OCI-LY3 (cell line): ENCODE measurements around the gene ELK3.

Source experiments
- H2AFZ ChIP-seq: fragments of 200-600, 300-600 bp; shearing (Covaris generic); 2 replicates; pipeline ENCODE4 v1.6.0; 2014; ENCODE audit warnings: antibody characterized with exemption, low read depth, low read length
- H3K27ac ChIP-seq: fragments of 200-600, 300-600 bp; sonication (generic); 2 replicates; pipeline ENCODE4 v1.5.1; 2014; ENCODE audit warnings: mild to moderate bottlenecking, low read length, moderate library complexity, mixed read lengths
- H3K27me3 ChIP-seq: fragments of 200-600, 300-600 bp; sonication (generic); 2 replicates; pipeline ENCODE4 v1.6.1; 2014; ENCODE audit warnings: low read depth, low read length, mixed read lengths
- H3K36me3 ChIP-seq: fragments of 200-600, 300-600 bp; sonication (generic); replicated peaks from 2 replicates; pipeline ENCODE3; 2014; ENCODE audit warnings: low read depth, low read length, mixed read lengths
- H3K4me1 ChIP-seq: fragments of 300-600, 200-600 bp; sonication (generic); 2 replicates; pipeline ENCODE4 v1.6.1; 2014; ENCODE audit warnings: low read length, mixed read lengths
- H3K4me2 ChIP-seq: fragments of 200-600, 300-600 bp; sonication (generic); 2 replicates; pipeline ENCODE4 v1.6.1; 2014; ENCODE audit warnings: low read length, mixed read lengths
- H3K4me3 ChIP-seq: fragments of 300-600, 200-600 bp; sonication (generic); 2 replicates; pipeline ENCODE4 v1.5.1; 2014; ENCODE audit warnings: antibody characterized with exemption, mild to moderate bottlenecking, low read length, moderate library complexity
- H3K79me2 ChIP-seq: fragments of 300-600, 200-600 bp; shearing (Covaris generic); 2 replicates; pipeline ENCODE4 v1.6.1; 2014; ENCODE audit warnings: mild to moderate bottlenecking, low read length, mixed read lengths
- H3K9ac ChIP-seq: fragments of 300-600, 200-600 bp; shearing (Covaris generic); 2 replicates; pipeline ENCODE4 v1.6.0; 2014; ENCODE audit warnings: mild to moderate bottlenecking, low read length, moderate library complexity
- H3K9me3 ChIP-seq: fragments of 200-600, 300-600 bp; shearing (Covaris generic); 2 replicates; pipeline ENCODE4 v1.6.1; 2014; ENCODE audit warnings: low read length, mixed read lengths; ENCODE audit not compliant: insufficient read depth
- H4K20me1 ChIP-seq: fragments of 200-600, 300-600 bp; sonication (generic); 2 replicates; pipeline ENCODE4 v1.6.1; 2016; ENCODE audit warnings: low read length, mixed read lengths; ENCODE audit not compliant: insufficient read depth
- EZH2phosphoT487 ChIP-seq: fragments of 200-600 bp; shearing (Covaris generic); IDR thresholded peaks from 2 replicates; pipeline ENCODE4 v1.6.1; 2018; ENCODE audit warnings: antibody characterized with exemption, mixed run types, low read depth
- TF ChIP-seq, protein P1 (sequence below): fragments of 200-600, 300-600 bp; sonication (generic); IDR thresholded peaks from 2 replicates; pipeline ENCODE4 v1.5.1; 2014; ENCODE audit warnings: antibody characterized with exemption, low read length, low read depth

ELK3 gene

DNA sequence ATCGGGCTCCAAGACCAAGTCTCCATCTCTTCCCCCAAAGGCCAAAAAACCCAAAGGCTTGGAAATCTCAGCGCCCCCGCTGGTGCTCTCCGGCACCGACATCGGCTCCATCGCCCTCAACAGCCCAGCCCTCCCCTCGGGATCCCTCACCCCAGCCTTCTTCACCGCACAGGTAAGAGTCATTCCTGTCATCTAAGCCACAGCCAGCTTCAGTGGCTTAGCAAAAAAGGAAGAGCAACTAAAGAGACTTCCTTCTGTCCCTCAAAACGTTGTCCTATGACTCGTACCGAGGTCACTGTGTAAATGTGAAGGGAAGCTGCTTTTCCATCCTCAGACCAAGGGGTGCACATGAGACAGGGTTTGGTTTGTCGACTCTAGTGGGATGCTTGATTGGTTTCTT, 53.4 kb downstream of the ELK3 start:
- H4K20me1 ChIP-seq, result peaks cover 62% of the 10 kb centered on the region
- no peak overlapping the region for H2AFZ ChIP-seq
- peaks cover 11% of the 10 kb centered on the region for H3K4me1 ChIP-seq
- H3K4me2 ChIP-seq, result no peak overlapping the region
- no peaks in the 10 kb centered on the region for H3K9me3 ChIP-seq
- no peak overlapping the region for H3K27ac ChIP-seq
- TF ChIP-seq EZH2phosphoT487, result no peak
- TF ChIP-seq, protein P1, sequence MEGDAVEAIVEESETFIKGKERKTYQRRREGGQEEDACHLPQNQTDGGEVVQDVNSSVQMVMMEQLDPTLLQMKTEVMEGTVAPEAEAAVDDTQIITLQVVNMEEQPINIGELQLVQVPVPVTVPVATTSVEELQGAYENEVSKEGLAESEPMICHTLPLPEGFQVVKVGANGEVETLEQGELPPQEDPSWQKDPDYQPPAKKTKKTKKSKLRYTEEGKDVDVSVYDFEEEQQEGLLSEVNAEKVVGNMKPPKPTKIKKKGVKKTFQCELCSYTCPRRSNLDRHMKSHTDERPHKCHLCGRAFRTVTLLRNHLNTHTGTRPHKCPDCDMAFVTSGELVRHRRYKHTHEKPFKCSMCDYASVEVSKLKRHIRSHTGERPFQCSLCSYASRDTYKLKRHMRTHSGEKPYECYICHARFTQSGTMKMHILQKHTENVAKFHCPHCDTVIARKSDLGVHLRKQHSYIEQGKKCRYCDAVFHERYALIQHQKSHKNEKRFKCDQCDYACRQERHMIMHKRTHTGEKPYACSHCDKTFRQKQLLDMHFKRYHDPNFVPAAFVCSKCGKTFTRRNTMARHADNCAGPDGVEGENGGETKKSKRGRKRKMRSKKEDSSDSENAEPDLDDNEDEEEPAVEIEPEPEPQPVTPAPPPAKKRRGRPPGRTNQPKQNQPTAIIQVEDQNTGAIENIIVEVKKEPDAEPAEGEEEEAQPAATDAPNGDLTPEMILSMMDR, result no peak
- no peaks in the 10 kb centered on the region for H3K27me3 ChIP-seq
- H3K79me2 ChIP-seq, result peaks cover 65% of the 10 kb centered on the region
- H3K36me3 ChIP-seq, result peaks cover 38% of the 10 kb centered on the region
- no peak overlapping the region for H3K4me3 ChIP-seq
- no peak overlapping the region for H3K9ac ChIP-seq

DNA sequence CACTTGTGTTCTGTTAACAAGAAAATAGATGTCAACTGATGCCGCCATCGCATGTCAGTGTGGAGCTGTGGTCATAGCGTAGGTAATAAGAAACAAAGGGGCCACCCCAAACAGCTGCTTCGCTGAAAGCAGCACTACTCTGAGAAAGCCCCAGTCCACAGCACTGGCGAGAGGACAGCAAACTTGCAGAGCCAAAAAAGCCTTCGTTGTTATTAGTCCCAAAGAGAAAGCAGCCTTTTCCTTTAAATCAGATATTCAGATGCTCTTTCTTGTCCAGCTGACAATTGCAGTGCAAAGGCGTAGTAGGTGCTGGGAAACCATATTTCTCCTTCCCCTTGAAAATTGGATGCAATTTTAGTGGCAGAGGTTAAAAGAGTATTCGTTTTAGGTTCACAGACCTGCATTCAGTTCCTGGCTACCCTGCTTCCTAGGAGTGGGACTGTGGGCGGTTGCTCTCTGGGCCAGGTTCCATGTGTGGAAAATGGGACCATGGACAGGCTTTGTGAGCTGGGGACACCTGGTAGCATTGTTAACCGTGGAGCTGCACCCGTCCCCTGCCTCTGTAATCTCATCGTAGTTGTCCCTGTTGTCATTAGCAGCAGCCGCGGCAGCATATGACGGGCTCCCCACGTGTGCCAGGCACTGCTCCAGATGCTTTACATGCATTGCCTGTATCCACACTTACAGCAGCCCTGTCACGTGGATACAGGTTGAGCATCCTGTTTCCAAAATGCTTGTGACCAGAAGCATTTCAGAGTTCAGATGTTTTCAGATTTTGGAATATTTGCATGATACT, 54.2 kb downstream of the ELK3 start:
- Histone ChIP-seq H3K4me2 (no peak overlapping the region), H3K27me3 (no peaks in the 10 kb centered on the region), H3K9me3 (no peaks in the 10 kb centered on the region), H3K79me2 (peaks cover 65% of the 10 kb centered on the region), H3K9ac (no peak overlapping the region), H4K20me1 (peaks cover 57% of the 10 kb centered on the region), H3K4me1 (peaks cover 11% of the 10 kb centered on the region), H2AFZ (no peak overlapping the region), H3K4me3 (no peak overlapping the region), H3K36me3 (peaks cover 40% of the 10 kb centered on the region), H3K27ac (no peak overlapping the region)
- no peak for TF ChIP-seq EZH2phosphoT487
- TF ChIP-seq, protein P1, result no peak

DNA sequence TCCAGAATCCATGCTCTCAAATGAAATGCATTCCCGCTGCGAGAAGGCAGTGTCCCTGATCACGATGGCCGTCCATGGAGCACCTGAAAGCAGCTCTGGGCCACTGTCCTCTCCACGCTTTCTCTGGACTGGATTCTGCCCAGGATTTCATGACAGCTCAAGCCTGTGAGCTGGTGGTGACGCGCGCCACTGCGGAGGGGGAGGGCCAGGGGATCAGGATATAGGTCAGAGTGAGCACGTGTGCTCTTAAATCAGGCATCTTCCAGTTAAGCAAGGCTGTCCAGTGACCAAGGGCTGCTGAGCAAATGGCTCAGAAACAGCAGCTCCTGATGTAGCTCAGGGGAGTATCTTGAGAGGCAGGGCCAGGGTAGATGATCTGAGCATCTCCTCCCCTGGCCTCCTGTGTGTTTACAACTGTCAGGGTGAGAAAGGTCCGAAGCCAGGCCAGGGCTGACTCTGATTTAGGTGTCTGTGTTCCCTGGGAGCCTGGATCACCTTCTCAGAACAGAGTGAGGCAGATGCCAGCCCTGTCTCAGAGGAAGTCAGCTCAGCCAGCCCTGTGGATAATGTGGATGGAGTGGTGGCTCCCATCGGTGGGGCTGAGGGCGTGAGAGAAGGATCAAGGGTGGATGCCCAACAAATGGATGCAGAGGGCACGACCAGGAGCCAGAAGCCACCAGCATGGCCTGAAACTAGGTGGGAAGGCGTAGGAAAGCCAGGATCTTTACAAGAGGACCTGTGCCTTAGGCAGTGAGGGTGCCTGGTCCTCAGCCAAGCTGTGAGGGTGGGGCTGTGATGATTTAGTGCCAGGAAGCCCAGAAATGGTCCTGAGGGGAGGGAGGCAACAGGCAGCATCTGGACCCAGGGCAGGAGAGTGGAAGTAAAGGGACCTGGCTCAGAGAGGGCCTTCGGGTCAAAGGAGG, 55.3 kb downstream of the ELK3 start:
- TF ChIP-seq EZH2phosphoT487, result no peak
- TF ChIP-seq, protein P1, result no peak
- H3K4me1 ChIP-seq, result peaks cover 11% of the 10 kb centered on the region
- no peak overlapping the region for H3K4me3 ChIP-seq
- H3K9me3 ChIP-seq, result no peaks in the 10 kb centered on the region
- no peak overlapping the region for H3K4me2 ChIP-seq
- H3K27ac ChIP-seq, result no peak overlapping the region
- no peaks in the 10 kb centered on the region for H3K27me3 ChIP-seq
- H4K20me1 ChIP-seq, result peaks cover 68% of the 10 kb centered on the region
- H3K36me3 ChIP-seq, result peaks cover 46% of the 10 kb centered on the region
- peaks cover 71% of the 10 kb centered on the region for H3K79me2 ChIP-seq
- H3K9ac ChIP-seq, result no peak overlapping the region
- H2AFZ ChIP-seq, result no peak overlapping the region

DNA sequence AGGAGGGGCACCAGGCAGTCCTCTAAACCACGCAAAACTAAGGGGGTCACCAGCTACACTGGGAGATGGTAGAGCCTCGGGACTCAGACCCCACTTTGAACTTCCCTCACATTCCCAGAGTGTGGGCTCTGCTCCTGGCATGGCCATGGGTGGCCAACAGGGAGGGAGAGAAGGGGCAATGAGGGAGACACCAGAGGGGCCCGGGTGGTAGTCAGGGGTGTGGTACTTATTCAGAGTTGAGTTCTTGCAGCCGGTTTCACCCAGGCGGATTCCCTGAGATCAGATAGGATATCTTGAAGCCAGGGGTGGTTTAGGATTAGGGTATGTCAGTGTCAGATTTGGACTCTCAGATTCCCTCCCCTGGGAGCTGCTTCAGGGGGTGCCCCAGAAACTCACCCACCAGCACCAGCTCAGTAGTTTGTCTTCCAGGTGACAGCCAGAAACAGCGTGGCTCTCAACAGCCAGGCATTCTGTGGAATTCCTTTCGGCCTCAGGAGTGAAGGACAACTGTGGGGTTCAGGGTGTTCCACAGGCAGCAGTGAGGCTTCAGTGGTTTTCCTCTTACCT, 56.0 kb downstream of the ELK3 start:
- peaks cover 11% of the 10 kb centered on the region for H3K4me1 ChIP-seq
- no peak overlapping the region for H2AFZ ChIP-seq

More for the DNA sequence above, 56.0 kb downstream of the ELK3 start:
- Histone ChIP-seq H3K79me2 (peaks cover 71% of the 10 kb centered on the region), H3K4me2 (no peak overlapping the region), H3K27ac (no peak overlapping the region), H3K27me3 (no peaks in the 10 kb centered on the region), H3K9ac (no peak overlapping the region), H3K36me3 (peaks cover 50% of the 10 kb centered on the region), H3K9me3 (no peaks in the 10 kb centered on the region), H4K20me1 (peaks cover 69% of the 10 kb centered on the region), H3K4me3 (no peak overlapping the region)
- TF ChIP-seq EZH2phosphoT487, result no peak
- TF ChIP-seq, protein P1, result no peak
